Loucy (cell line): ENCODE measurements around the gene CDC42EP5.

Experiments used
- CTCF ChIP-seq: fragments of 200-600 bp; sonication (generic); conservative IDR thresholded peaks from 2 replicates; pipeline ENCODE4 v1.5.1; 2014; ENCODE audit warnings: mild to moderate bottlenecking, antibody characterized with exemption, low read length
- EZH2phosphoT487 ChIP-seq: fragments of 200-600 bp; IDR thresholded peaks from 2 replicates; pipeline ENCODE4 v1.6.1; 2018; ENCODE audit warnings: antibody characterized with exemption, mild to moderate bottlenecking, moderate library complexity, borderline replicate concordance

GRCh38 chr19:54515156-54515555 lies 42.1 kb upstream of the CDC42EP5 start:
- TF ChIP-seq CTCF (no peak), EZH2phosphoT487 (no peak)
